IMR-90 (cell line): ENCODE data around the gene FSIP1. TPM values are rescaled to one million over a fixed set of nuclear protein-coding genes. Genes with fewer than 3 reads are reported as not detected.

Experiments used
- ATAC-seq: fragments of 200-7000 bp; cut with Tn5 transposase; 2 replicates; pipeline ENCODE4 v1.9.1; 2020; ENCODE audit warnings: low read depth, mild to moderate bottlenecking, moderate library complexity
- BruUV-seq: library from RNA; stranded (reverse); fragments of 400-500 nt; replicated peaks from 2 replicates; lab custom pipeline; 2021; lab: Mats Ljungman, UMichigan
- CTCF ChIA-PET: fragments of 300-600 bp; formaldehyde crosslinking; extraction: SDS; loops from one replicate; lab custom pipeline; 2021; ENCODE audit warnings: antibody characterized with exemption; lab: Yijun Ruan, JAX
- POLR2A ChIA-PET: fragments of 300-600 bp; sonication (Branson Sonifier 250); formaldehyde crosslinking; loops from one replicate; lab custom pipeline; 2022; ENCODE audit warnings: antibody characterized with exemption; ENCODE audit not compliant: unreplicated experiment; lab: Charles Lee
- DNase-seq: peaks from one replicate; pipeline ENCODE4 v3.0.0; 2013
- H2AFZ ChIP-seq: replicated peaks from 2 replicates; pipeline ENCODE3; 2013; ENCODE audit warnings: low read length, mild to moderate bottlenecking; ENCODE audit not compliant: poor library complexity
- H2AK5ac ChIP-seq: 2 replicates; pipeline ENCODE4 v1.6.1; 2013; ENCODE audit warnings: low read depth, low read length, inconsistent platforms
- H2AK9ac ChIP-seq: replicated peaks from 2 replicates; pipeline ENCODE3; 2013; ENCODE audit warnings: mild to moderate bottlenecking, low read depth, low read length, moderate library complexity; ENCODE audit not compliant: poor library complexity
- H2BK120ac ChIP-seq: 2 replicates; pipeline ENCODE4 v1.6.1; 2013; ENCODE audit warnings: low read depth, low read length, inconsistent platforms
- H2BK15ac ChIP-seq: 3 replicates; pipeline ENCODE4 v1.6.1; 2013; ENCODE audit warnings: low read depth, low read length, inconsistent platforms
- H2BK20ac ChIP-seq: 2 replicates; pipeline ENCODE4 v1.6.1; 2013; ENCODE audit warnings: low read depth, mild to moderate bottlenecking, inconsistent platforms, low read length, moderate library complexity
- H2BK5ac ChIP-seq: 2 replicates; pipeline ENCODE4 v1.6.1; 2013; ENCODE audit warnings: mild to moderate bottlenecking, low read depth, low read length, inconsistent platforms; ENCODE audit not compliant: poor library complexity, severe bottlenecking
- H3K14ac ChIP-seq: replicated peaks from 2 replicates; pipeline ENCODE4 v1.6.1; 2013; ENCODE audit warnings: low read depth, low read length, inconsistent platforms
- H3K18ac ChIP-seq: 2 replicates; pipeline ENCODE4 v1.6.1; 2013; ENCODE audit warnings: low read depth, low read length, control low read depth
- H3K23ac ChIP-seq: 2 replicates; pipeline ENCODE4 v1.6.1; 2013; ENCODE audit warnings: low read depth, low read length, inconsistent platforms
- H3K27ac ChIP-seq: 2 replicates; pipeline ENCODE4 v1.5.1; 2013; ENCODE audit warnings: mild to moderate bottlenecking, control low read depth, low read length; ENCODE audit not compliant: insufficient read depth
- H3K27me3 ChIP-seq: 2 replicates; pipeline ENCODE4 v1.6.1; 2013; ENCODE audit warnings: low read length; ENCODE audit not compliant: control insufficient read depth, insufficient read depth
- H3K36me3 ChIP-seq: 2 replicates; pipeline ENCODE4 v1.6.1; 2013; ENCODE audit warnings: low read length, mixed read lengths; ENCODE audit not compliant: control insufficient read depth, insufficient read depth
- H3K4ac ChIP-seq: 2 replicates; pipeline ENCODE4 v1.6.1; 2013; ENCODE audit warnings: low read depth, low read length, inconsistent platforms
- H3K4me1 ChIP-seq: 2 replicates; pipeline ENCODE4 v1.6.1; 2013; ENCODE audit warnings: low read length, mixed read lengths; ENCODE audit not compliant: control insufficient read depth, insufficient read depth
- H3K4me2 ChIP-seq: 2 replicates; pipeline ENCODE4 v1.6.1; 2013; ENCODE audit warnings: low read depth, mild to moderate bottlenecking, control low read depth, low read length, moderate library complexity
- H3K4me3 ChIP-seq: 2 replicates; pipeline ENCODE4 v1.5.1; 2013; ENCODE audit warnings: low read depth, mild to moderate bottlenecking, control low read depth, low read length, moderate library complexity; ENCODE audit not compliant: insufficient read depth
- H3K56ac ChIP-seq: 2 replicates; pipeline ENCODE4 v1.6.1; 2013; ENCODE audit warnings: low read length, inconsistent platforms; ENCODE audit not compliant: insufficient read depth; ENCODE audit errors: extremely low read depth
- H3K79me1 ChIP-seq, 2 experiments: 2 replicates each; pipeline ENCODE4 v1.6.1; 2013; ENCODE audit warnings: low read length in 2 of 2, inconsistent platforms in 1 of 2, low read depth in 1 of 2
- H3K9ac ChIP-seq: 2 replicates; pipeline ENCODE4 v1.6.1; 2013; ENCODE audit warnings: low read depth, low read length, control low read depth
- H3K9me1 ChIP-seq: 2 replicates; pipeline ENCODE4 v1.6.1; 2013; ENCODE audit warnings: low read length, inconsistent platforms; ENCODE audit not compliant: insufficient read depth
- H3K9me3 ChIP-seq: 2 replicates; pipeline ENCODE4 v1.6.1; 2013; ENCODE audit warnings: low read length; ENCODE audit not compliant: control insufficient read depth, insufficient read depth
- H4K20me1 ChIP-seq: 2 replicates; pipeline ENCODE4 v1.6.1; 2013; ENCODE audit warnings: low read length, inconsistent platforms; ENCODE audit not compliant: insufficient read depth
- H4K5ac ChIP-seq: 2 replicates; pipeline ENCODE4 v1.6.1; 2013; ENCODE audit warnings: mild to moderate bottlenecking, low read depth, low read length, control low read depth
- H4K8ac ChIP-seq, 2 experiments: 2 replicates each; pipeline ENCODE4 v1.6.1; 2013; ENCODE audit warnings: low read depth in 2 of 2, low read length in 2 of 2, control low read depth in 1 of 2, inconsistent platforms in 1 of 2
- H4K91ac ChIP-seq: 2 replicates; pipeline ENCODE4 v1.6.1; 2013; ENCODE audit warnings: low read depth, low read length, inconsistent platforms; ENCODE audit not compliant: insufficient read depth
- CEBPB ChIP-seq: IDR thresholded peaks from 2 replicates; pipeline ENCODE4 v1.6.1; 2012; ENCODE audit warnings: low read depth, low read length, improper control_type of control experiment
- MXI1 ChIP-seq: IDR thresholded peaks from 2 replicates; pipeline ENCODE4 v1.6.1; 2012; ENCODE audit warnings: low read depth, mild to moderate bottlenecking, low read length, moderate library complexity, borderline replicate concordance
- WGBS, 2 experiments: methylation state at CpG; one replicate each; pipeline versions ENCODE4 v1.1.5 to v1.1.7; 2013; ENCODE audit warnings: missing lambda C conversion rate in 2 of 2; ENCODE audit not compliant: insufficient read length in 1 of 2; ENCODE audit errors: extremely low coverage in 2 of 2; 5-methylcytosine and 5-hydroxymethylcytosine counted together
- dilution Hi-C: fragments of 300-500 bp; cut with HindIII; formaldehyde crosslinking; loops from one replicate; pipeline ENCODE4 v1.14.3; 2018; ENCODE audit warnings: low sequenced_read_pairs; ENCODE audit not compliant: unreplicated experiment
- in situ Hi-C: fragments of 300-500 bp; cut with MboI; formaldehyde crosslinking; loops from 3 replicates; pipeline ENCODE4 v1.14.3; 2019; ENCODE audit warnings: low sequenced_read_pairs, inconsistent platforms, mixed read lengths
- intact Hi-C: fragments of 100-400 bp; cut with micrococcal nuclease; formaldehyde crosslinking; loops from 2 replicates; pipeline ENCODE4 v1.10.0; 2022
- polyA plus RNA-seq, 3 experiments: library from polyadenylated mRNA; depleted of rRNA; stranded (reverse); fragments of >200 nt; gene quantifications; 2 replicates each; pipeline ENCODE4 v1.2.3, GENCODE V29; 2012; ENCODE audit warnings: low replicate concordance in 1 of 3
- total RNA-seq: library from RNA; depleted of rRNA; stranded (reverse); fragments of >200 nt; gene quantifications from 2 replicates; pipeline ENCODE4 v1.2.3, GENCODE V29; 2012

FSIP1 gene
- total and polyA plus RNA-seq, 2 of the 4 experiments (the other 2 are of a cell fraction) = 0.10 to 0.18 TPM

DNA sequence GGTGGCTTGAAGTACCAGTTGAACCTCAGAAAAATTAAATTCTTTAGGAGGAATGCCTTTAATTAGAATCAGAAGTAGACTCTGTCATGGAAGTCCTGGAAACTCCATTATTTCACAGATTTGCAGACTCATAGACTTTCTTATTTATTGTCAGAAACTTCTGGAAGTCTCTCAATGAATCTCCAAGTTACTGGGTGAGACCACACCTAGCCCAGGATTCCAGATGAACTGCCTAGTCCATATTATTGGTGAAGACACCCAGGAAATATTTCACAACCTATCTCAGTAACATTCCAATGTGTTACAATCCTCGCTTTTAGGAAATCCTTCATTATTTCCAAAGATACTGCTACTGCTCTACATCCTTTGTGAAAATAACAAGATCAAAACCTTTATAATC is 208.2 kb downstream of the FSIP1 start:
- Histone ChIP-seq H3K9me1 (peaks cover 11% of the 10 kb centered on the region; the same call in 1 of the 2 replicates), H2BK120ac (no peak overlapping the region), H4K8ac (no peak overlapping the region), H3K36me3 (no peaks in the 10 kb centered on the region), H2BK5ac (no peak overlapping the region), H3K18ac (no peak overlapping the region), H2AK5ac (no peak overlapping the region), H2AFZ (no peak overlapping the region), H3K4me1 (peaks cover 11% of the 10 kb centered on the region), H3K79me1 (peaks cover 3 to 7% of the 10 kb centered on the region in 2 experiments; a peak in 1 of 4 replicates), H3K23ac (no peak overlapping the region), H3K9me3 (no peaks in the 10 kb centered on the region), H3K27ac (no peak overlapping the region), H4K5ac (no peak overlapping the region), H4K91ac (no peak overlapping the region), H2BK15ac (no peak overlapping the region), H3K56ac (no peak overlapping the region), H2BK20ac (no peak overlapping the region), H3K4me3 (no peak overlapping the region), H3K27me3 (no peaks in the 10 kb centered on the region), H3K9ac (no peak overlapping the region), H3K4ac (no peak overlapping the region), H4K20me1 (no peaks in the 10 kb centered on the region), H3K14ac (no peak overlapping the region), H3K4me2 (no peak overlapping the region), H2AK9ac (no peak overlapping the region)
- POLR2A ChIA-PET = no interaction called here
- intact Hi-C loops = no loop called here
- in situ Hi-C loops = no loop called here
- DNase-seq = no peak
- no CpG with 5 or more reads among the region's 1 CpG for WGBS, 2 experiments
- ATAC-seq = no peak
- dilution Hi-C loops = no loop called here
- no TSS peak for BruUV-seq
- CTCF ChIA-PET = no interaction called here
- TF ChIP-seq CEBPB = 0 out of 2 replicates have a peak, but pooled peaks have one; percentile 41
- no peak for TF ChIP-seq MXI1
